SK-N-DZ (cell line): ENCODE data around the gene BMP6. TPM values are rescaled to one million over a fixed set of nuclear protein-coding genes. Genes with fewer than 3 reads are reported as not detected.
A peak's percentile ranks its signal among the peaks of the same experiment; 100 is the strongest.

Experiments used
- DNase-seq: peaks from one replicate; pipeline ENCODE4 v3.0.0-alpha.2; 2015; ENCODE audit warnings: low spot score
- polyA plus RNA-seq, 2 experiments: library from polyadenylated mRNA; depleted of rRNA; stranded (reverse); fragments of >200 nt; gene quantifications; 2 replicates each; pipeline ENCODE4 v1.2.3, GENCODE V29; 2014

BMP6 gene
- 0.09 TPM in 1 of 2 replicates, not detected in the other for polyA plus RNA-seq (2014; cell fraction: cytosol; rRNA removed)
- polyA plus RNA-seq (2014; cell fraction: nucleus; rRNA removed) = 0.05 TPM in 1 of 2 replicates, not detected in the other

DNA sequence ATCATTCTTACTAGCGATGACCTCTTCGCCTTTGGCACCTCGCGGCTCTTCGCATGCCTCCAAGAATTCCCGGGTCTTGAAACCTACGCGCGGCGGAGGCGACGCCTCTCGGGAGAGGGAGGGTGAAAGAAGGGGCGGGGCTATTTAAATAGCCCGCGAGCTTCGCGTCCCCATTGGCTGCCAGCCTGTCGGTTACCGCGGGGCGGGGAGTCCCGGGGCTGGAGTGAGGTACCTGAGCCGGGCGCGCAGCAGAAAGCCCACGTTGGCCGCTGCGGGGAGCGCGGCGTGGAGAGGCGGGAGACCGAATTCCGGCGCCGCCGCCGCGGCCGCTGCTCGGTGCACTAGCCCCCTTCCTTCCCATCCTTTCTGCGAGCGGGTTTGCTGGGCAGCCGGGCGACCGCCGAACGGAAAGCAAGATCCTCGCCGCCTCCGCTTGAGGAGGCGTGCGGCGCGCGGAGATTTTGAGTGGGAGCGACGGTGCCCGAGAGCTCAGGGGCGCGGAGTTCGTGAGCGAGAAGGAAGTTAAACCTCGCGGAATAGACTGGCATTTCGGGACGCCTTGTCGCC, at the start of gene BMP6:
Gene BMP6, plus strand, starts transcription at position 251 of the 567 bp plus-strand sequence. CDS start 857 bp downstream, outside the sequence.
- peak; percentile 79 for DNase-seq

GRCh38 chr6:7677229-7677628, 48.7 kb upstream of the BMP6 start:
- DNase-seq = no peak

- DNase-seq = no peak
Measured at GRCh38 chr6:7680393-7681075, 45.4 kb upstream of the BMP6 start.

DNA sequence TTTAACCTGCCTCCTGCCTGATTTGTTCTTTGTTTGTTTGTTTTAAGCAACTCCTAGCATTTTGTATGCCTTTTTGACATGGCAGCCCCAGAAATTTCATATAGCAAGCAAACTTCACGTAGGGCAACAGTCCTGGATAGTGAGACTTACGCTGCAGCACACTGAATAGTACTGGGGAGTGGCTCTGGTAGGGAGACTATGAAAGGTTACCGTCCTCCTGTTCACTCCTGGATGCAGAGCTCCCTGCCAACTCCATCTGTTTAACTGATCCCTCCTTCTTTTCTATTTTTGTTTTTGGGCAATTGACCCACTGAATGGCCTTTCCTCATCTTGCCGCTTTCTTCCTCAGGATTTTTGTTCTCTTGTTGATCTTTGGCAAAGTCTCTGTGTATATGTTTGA, 44.5 kb upstream of the BMP6 start:
- no peak for DNase-seq

- DNase-seq = no peak
Measured at GRCh38 chr6:7684076-7684475, 41.8 kb upstream of the BMP6 start.

- DNase-seq = no peak
Measured at GRCh38 chr6:7684843-7685242, 41.1 kb upstream of the BMP6 start.

GRCh38 chr6:7685276-7685675, 40.6 kb upstream of the BMP6 start:
- no peak for DNase-seq

GRCh38 chr6:7687145-7688111, 38.5 kb upstream of the BMP6 start:
- DNase-seq = no peak

DNA sequence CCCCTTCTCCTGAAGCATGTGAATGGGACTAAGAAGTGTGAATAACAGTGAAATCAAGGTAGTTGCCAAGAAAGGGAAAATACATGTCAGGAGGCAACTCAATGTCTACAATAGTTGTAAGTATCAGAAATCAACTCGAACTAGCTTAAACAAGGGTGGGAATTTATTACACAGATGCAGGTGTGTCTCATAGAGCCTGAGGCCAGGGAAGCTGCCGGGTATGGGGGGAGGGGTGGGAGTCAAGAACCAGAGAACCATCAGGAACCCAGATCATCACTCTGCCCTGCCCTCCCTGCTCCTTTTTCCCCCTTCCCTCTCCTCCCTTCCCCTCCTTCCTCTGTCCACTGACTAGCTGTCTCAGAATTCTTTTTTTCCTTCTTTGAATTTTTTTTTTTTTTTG, 34.9 kb upstream of the BMP6 start:
- DNase-seq = no peak

DNA sequence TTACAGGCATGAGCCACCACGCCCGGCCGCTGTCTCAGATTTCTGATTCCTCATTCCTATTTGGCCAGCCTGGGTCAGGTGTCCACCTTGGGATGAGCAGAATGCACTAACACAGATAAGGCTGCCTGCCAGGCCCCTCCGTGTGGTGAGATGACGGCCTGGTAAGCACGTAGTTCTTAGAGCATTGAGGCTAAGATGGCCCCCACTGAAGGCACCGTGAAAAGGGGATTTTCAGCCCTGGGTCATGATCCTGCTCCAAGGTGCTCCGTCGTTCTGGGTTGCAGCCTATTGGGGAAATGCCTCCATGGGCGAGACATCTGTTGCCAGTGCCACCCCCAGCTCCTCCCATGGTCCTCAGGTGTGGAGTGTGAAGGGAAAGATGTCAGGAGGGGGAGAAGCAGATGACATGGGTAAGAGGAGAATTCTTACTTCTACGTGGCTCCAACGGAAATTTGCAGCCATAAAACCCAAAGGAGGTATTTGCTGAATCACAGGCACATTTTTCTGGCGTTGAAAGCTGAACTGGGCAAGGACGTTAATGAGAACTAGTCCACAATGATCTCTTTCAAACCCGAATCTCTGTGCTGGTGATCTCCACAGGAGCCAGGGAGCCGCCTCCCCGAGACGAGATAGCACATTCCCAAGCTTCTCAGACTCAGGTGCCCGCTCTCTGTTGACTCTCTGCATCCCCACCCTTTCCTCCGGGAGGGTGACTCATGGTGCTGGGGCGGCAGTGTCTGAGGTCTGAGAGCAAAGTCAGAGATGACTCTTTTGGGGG, 34.0 kb upstream of the BMP6 start:
- no peak for DNase-seq

DNA sequence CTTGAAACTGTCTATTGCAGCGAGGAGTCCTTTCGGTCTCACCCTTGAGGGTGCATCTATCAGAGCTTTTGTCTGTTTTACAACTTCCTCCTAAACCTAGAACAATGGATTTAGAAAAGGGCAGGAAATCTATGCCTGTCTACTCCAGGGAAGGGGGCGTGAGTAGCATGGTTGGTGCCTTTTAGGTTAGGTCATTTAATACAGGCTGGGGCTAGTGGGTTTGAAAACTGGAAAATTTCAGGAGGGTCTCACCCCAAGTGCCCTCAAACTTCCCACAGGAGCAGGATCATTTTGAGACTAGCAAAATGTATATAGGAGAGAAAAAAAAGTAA, 33.5 kb upstream of the BMP6 start:
- no peak for DNase-seq

DNA sequence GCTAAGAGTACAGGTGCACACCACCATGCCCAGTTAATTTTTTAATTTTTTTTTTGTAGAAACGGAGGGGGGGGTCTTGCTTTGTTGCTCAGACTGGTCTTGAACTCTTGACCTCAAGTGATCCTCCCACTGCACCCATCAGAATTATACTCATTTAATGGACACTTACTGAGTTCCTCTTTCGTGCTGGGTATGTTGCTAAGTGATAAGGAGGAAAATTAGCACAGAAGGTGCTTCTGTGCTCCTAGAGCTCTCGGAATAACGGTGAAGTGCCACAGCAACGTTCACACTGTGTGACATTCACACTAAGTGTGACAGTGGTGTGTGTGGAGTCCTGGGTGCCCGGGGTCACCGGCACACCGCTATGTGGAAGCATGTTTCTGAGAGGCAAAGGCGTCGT, 32.1 kb upstream of the BMP6 start:
- no peak for DNase-seq

GRCh38 chr6:7696061-7696460, 29.8 kb upstream of the BMP6 start:
- DNase-seq = no peak

DNA sequence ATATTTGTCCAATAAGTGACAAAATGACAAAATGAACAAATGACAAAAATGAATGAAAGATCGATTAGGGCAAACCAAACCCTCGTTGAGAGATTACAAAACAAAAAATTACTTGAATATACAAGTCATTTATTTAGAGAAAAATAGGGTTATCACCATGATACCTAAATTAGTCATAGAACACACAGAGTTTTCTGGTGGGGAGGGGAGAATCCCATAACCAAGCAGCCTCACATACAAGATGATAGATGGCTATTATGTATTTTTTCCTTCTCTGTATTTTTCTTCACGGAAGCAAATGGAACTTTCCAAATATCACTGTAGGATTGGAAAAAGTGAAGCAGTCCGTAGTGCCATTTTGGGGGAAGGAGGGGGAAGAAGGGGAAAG, 28.5 kb upstream of the BMP6 start:
- DNase-seq = no peak

DNA sequence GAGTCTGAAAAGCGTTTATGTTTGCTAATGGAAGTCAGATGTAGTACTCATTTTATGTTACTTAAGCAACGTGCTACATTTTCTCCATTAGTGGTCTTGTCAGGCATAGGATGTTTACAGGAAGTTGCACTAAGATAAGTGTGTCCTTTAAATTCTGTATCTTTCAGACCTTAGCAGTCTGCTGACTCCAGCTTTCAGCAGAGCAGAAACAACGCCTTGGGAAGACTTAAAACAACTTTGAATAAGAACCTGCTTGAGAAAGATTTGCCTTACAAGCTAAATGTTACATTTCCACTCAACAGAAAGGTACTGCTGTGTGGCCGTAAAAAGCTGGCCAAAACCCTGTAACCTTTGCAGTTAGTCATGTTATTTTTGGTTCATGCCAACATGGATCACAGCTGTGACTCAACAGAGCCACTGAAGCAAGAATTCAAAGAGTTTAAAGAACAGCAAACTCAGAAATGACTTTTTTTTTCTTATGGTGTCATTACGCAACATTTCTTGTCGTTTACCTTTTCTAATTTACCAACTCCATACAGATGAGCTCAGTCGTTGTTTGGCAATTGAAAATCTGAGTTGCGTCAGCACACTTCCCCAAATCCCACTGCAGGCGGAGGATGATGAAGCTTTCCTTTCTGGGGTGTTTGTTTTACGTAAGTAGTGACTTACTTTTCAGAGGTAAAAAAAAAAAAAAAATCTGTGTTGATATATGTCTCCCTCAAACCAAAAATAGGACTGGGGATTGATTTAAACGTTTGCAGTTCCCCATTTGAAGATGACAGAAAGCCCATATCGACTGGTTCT, 27.9 kb upstream of the BMP6 start:
- DNase-seq = no peak

DNA sequence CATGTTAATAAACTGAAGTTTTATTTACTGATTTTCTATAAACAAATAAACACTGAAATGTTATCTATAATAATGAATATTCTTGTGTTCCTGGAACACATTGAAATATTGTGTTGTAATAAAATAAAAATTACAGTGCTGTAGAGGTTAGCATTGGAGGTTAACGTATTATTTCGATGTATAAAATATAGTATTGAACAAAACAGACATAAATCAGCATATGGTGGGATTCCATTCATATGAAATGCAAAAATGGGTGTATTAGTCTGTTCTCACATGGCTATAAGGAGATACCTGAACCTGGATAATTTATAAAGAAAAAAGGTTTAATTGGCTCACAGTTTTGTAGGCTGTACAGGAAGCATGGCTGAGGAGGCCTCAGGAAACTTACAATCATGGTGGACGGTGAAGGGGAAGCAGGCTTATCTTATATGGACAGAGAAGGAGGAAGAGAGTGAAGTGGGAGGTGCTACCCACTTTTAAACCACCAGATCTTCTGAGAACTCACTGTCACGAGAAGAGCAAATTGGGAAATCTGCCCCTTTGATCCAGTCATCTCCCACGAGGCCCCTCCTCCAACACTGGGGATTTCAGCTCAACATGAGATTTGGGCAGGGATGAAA, 24.6 kb upstream of the BMP6 start:
- no peak for DNase-seq

GRCh38 chr6:7703148-7703680, 22.7 kb upstream of the BMP6 start:
- no peak for DNase-seq

DNA sequence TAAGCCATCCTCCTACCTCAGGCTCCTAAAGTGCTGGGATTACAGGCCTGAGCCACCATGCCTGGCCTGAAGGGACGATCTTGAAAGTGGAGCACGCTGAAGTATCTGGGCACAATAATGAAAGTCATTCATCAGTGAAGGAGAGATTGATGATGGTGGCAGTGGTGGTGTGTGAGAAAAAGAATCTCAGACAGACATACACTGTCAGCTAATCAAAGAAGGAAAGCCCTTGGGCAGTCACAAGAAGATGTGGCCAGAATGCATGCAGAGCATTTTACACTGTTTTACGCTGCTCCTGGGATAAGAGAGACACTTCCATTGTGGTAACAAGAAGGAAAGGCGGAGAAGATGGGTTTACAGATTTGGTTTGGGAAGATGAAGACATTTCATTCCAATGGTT, 20.4 kb upstream of the BMP6 start:
- DNase-seq = no peak

GRCh38 chr6:7706269-7706668, 19.6 kb upstream of the BMP6 start:
- DNase-seq = no peak

DNA sequence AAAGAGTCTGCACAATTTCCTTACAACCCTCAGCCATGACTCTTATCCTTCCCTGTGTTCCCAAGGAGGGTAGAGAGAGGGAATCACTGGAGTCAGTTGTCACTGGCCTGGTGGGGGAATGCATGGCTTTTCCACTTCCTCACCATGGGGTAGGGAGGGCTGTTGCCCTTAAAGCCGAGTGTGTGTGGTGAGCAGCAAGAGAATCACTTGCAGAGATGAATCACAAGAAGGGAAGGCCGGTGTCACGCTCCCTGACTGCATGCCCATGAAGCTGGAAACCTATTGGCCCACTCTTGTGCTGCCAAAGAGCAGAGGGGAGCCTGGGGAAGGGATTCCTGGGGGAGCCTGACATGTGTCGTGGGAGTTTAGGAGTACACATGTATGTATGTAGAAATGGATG, 18.1 kb upstream of the BMP6 start:
- DNase-seq = no peak
